GM21447 (cell line): ENCODE measurements around the gene MCTP1.

Source experiments
- ATAC-seq: cut with Tn5 transposase; IDR thresholded peaks from one replicate; pipeline ENCODE4 v1.9.1; 2021; ENCODE audit not compliant: unreplicated experiment

MCTP1 gene

GRCh38 chr5:95078868-95079267 is 206.0 kb downstream of the MCTP1 start:
- no peak for ATAC-seq

- no peak for ATAC-seq
These were observed 208.3 kb downstream of the MCTP1 start for GRCh38 chr5:95076395-95077185.

- ATAC-seq, result peak; percentile 42
These were observed 209.8 kb downstream of the MCTP1 start for GRCh38 chr5:95075111-95075510.

GRCh38 chr5:95072281-95072680 is 212.6 kb downstream of the MCTP1 start:
- no peak for ATAC-seq

GRCh38 chr5:95070866-95071265 is 214.0 kb downstream of the MCTP1 start:
- no peak for ATAC-seq

GRCh38 chr5:95070453-95070852 is 214.4 kb downstream of the MCTP1 start:
- no peak for ATAC-seq

GRCh38 chr5:95069948-95070347 is 214.9 kb downstream of the MCTP1 start:
- no peak for ATAC-seq

GRCh38 chr5:95069021-95069420 is 215.9 kb downstream of the MCTP1 start:
- ATAC-seq, result no peak

GRCh38 chr5:95068289-95068910 is 216.5 kb downstream of the MCTP1 start:
- ATAC-seq, result peak; percentile 57

- ATAC-seq, result no peak
These were observed 218.8 kb downstream of the MCTP1 start for GRCh38 chr5:95066048-95066447.

GRCh38 chr5:95063492-95063891 is 221.4 kb downstream of the MCTP1 start:
- no peak for ATAC-seq

GRCh38 chr5:95060098-95060497 is 224.8 kb downstream of the MCTP1 start:
- no peak for ATAC-seq

GRCh38 chr5:95059636-95060035 is 225.3 kb downstream of the MCTP1 start:
- ATAC-seq, result no peak

GRCh38 chr5:95057615-95058014 is 227.3 kb downstream of the MCTP1 start:
- ATAC-seq, result no peak

GRCh38 chr5:95053253-95053652 is 231.6 kb downstream of the MCTP1 start:
- no peak for ATAC-seq

- ATAC-seq, result no peak
These were observed 234.2 kb downstream of the MCTP1 start for GRCh38 chr5:95050708-95051107.

GRCh38 chr5:95048628-95049027 is 236.3 kb downstream of the MCTP1 start:
- no peak for ATAC-seq

- ATAC-seq, result no peak
These were observed 239.5 kb downstream of the MCTP1 start for GRCh38 chr5:95045181-95045965.

- ATAC-seq, result no peak
These were observed 240.8 kb downstream of the MCTP1 start for GRCh38 chr5:95044096-95044495.

GRCh38 chr5:95043648-95044047 is 241.2 kb downstream of the MCTP1 start:
- ATAC-seq, result no peak

GRCh38 chr5:95043234-95043633 is 241.7 kb downstream of the MCTP1 start:
- no peak for ATAC-seq

- no peak for ATAC-seq
These were observed 242.9 kb downstream of the MCTP1 start for GRCh38 chr5:95042037-95042436.
